Endothelial cell of hepatic sinusoid (primary cell): ENCODE results near the gene ARF6.
"Not testable (repeated sequence)": the region's sequence is repeated elsewhere in the genome, so short reads cannot be mapped to it uniquely, and the experiment has no call there.

Experiments used
- in situ Hi-C: cut with HindIII; loops from 2 replicates; pipeline ENCODE4 v1.10.0; 2017; ENCODE audit warnings: low sequenced_read_pairs

The ARF6 gene

DNA sequence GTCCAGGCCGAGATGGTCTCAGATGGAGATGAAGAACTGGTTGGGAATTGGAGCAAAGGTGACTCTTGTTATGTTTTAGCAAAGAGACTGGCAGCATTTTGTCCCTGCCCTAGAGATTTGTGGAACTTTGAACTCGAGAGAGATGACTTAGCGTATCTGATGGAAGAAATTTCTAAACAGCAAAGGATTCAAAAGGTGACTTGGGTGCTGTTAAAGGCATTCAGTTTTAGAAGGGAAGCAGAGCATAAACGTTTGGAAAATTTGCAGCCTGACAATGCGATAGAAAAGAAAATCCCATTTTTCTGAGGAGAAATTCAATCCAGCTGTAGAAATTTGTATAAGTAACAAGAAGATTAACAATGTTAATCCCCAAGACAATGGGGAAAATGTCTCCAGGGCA is 44.0 kb downstream of the ARF6 start:
- in situ Hi-C loops = not testable (repeated sequence)

- in situ Hi-C loops = not testable (repeated sequence)
Observed at GRCh38 chr14:49939215-49939614, 46.3 kb downstream of the ARF6 start.

DNA sequence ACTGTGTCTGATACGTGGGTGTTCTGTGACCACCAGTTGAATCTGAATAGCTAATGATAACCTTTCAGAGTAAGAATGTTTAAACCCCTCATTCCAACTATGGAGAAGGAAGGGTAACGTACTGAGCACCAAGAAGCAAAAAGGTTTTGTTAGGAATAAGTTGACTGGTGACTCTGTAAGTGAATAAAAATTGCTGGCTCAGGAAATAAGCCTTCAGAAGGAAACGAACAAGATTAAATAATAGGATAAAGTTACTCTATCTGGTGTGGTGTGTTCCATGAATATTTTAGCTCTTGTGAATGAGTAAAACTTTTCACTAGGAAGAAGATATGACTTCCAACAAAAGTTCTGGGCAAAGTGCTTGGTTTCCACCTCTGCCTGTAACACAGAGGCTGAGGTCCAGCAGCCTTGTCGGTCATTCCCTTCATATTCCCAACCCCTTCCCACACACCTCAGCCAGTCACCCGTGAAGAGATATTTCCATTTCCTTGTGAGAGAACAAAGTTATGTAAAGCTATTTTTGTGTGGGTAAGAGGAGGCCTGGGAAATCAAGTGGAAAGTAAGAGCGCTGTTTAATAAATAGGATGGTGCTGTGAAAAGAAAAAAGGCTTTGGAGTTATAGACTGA is 47.1 kb downstream of the ARF6 start:
- in situ Hi-C loops = no loop called here

GRCh38 chr14:49940808-49941421 is 48.0 kb downstream of the ARF6 start:
- in situ Hi-C loops = no loop called here

GRCh38 chr14:49942090-49942489 is 49.2 kb downstream of the ARF6 start:
- in situ Hi-C loops = no loop called here

DNA sequence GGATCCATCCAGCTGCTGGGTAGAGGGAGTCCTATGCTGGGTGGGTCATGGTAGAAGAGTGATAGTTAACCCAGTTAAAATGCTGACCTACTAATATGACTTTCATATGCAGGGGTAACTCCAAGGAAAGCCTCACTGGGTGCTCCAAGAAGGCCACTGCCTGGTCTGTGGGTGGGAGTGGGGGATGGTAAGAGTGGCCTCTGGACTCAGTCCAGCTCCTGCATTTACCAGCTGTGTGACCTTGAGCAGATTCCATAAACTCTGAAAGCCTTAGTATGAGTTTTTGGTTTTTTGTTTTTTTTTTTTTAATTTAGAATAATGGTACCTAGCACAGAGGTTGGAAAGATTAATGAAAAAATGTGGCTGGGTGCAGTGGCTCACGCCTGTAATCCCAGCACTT is 51.6 kb downstream of the ARF6 start:
- in situ Hi-C loops = no loop called here

DNA sequence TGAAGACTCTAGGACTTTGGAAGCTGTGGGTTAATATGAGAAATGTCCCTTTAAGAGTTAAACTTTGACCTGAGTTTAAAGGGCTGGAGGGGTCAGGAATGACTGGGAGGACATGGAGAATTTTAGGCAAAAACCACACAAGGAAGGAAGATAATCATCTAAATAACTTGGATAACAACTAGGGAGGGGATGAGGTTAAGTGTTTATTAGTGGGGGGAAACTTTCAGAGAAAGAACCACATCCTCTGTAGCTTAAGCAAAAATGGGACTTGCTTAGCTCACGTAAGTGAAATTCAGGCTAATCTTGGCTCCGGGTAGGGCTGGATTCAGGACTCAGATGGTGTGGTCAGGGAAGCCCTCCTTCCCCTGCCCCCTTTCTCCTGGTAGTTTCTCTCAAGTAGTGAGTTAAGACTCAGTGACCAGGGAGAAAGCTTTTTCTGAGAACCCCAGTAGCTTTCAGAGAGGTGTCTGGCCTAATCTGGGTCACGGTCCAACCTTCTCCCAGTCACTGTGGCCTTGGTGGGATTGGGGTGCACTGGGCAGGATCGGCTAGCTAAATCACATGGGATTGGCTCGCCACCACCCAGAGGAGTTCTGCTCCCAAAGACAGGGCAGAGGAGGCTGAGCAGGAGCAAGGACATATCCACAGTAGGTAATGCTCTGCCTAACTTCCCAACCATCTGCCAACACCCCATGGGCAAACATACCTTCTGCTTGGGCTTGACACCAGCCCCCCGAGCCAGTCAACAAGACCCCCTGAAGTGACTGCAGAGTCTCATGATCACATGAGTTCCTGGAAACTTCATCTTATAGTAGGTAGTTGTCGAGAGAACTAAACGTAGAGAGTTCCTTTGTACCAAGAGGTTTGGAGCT is 52.8 kb downstream of the ARF6 start:
- in situ Hi-C loops = loop anchor here (5.0 kb wide), 1 partner anchor 47 kb away; no protein-coding TSS in a partner anchor
